Endothelial cell of umbilical vein (primary cell): ENCODE data around the gene GABRR2.

Experiments
- EZH2 ChIP-seq: IDR thresholded peaks from 2 replicates; pipeline ENCODE4 v1.6.1; 2012; ENCODE audit warnings: borderline replicate concordance, low read depth, mild to moderate bottlenecking, moderate library complexity, low read length, inconsistent platforms; ENCODE audit not compliant: severe bottlenecking
- JUN ChIP-seq: IDR thresholded peaks from 2 replicates; pipeline ENCODE4 v1.6.1; 2011; ENCODE audit warnings: borderline replicate concordance, low read depth; ENCODE audit not compliant: insufficient read length, insufficient read depth
- POLR2A ChIP-seq: IDR thresholded peaks from 2 replicates; pipeline ENCODE4 v1.6.1; 2012; ENCODE audit warnings: low read depth, mild to moderate bottlenecking, control low read depth, low read length
- TF ChIP-seq, protein P1 (sequence below), 2 donors: IDR thresholded peaks; 1 replicate in 1 of 2; 2 replicates in 1 of 2; pipeline ENCODE4 v1.5.1; 2011; ENCODE audit warnings: low read length in 2 of 2, mild to moderate bottlenecking in 2 of 2, moderate library complexity in 2 of 2, control low read depth in 1 of 2, inconsistent platforms in 1 of 2, low read depth in 1 of 2; ENCODE audit not compliant: insufficient read depth in 1 of 2; ENCODE audit errors: extremely low read depth in 1 of 2

- TF ChIP-seq, protein P1, sequence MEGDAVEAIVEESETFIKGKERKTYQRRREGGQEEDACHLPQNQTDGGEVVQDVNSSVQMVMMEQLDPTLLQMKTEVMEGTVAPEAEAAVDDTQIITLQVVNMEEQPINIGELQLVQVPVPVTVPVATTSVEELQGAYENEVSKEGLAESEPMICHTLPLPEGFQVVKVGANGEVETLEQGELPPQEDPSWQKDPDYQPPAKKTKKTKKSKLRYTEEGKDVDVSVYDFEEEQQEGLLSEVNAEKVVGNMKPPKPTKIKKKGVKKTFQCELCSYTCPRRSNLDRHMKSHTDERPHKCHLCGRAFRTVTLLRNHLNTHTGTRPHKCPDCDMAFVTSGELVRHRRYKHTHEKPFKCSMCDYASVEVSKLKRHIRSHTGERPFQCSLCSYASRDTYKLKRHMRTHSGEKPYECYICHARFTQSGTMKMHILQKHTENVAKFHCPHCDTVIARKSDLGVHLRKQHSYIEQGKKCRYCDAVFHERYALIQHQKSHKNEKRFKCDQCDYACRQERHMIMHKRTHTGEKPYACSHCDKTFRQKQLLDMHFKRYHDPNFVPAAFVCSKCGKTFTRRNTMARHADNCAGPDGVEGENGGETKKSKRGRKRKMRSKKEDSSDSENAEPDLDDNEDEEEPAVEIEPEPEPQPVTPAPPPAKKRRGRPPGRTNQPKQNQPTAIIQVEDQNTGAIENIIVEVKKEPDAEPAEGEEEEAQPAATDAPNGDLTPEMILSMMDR (IDR thresholded peaks at IDR 0.05; ENCODE audit: extremely low read depth in 1 of 2, insufficient read depth in 1 of 2, low read depth in 1 of 2, low read length in 2 of 2) = peak; percentile 67 to 69
- TF ChIP-seq POLR2A (no peak), EZH2 (no peak), JUN (no peak)
Measured at GRCh38 chr6:89281779-89282246, 33.3 kb downstream of the GABRR2 start.
